Neural progenitor cell (in vitro differentiated cells): ENCODE measurements around the gene LTC4S.

ENCODE experiments used
- CTCF ChIP-seq: fragments of 200-600 bp; sonication (generic); IDR thresholded peaks from 2 replicates; pipeline ENCODE4 v1.5.1; 2017; ENCODE audit warnings: antibody characterized with exemption, mild to moderate bottlenecking
- EZH2 ChIP-seq: fragments of 200-600 bp; sonication (generic); IDR thresholded peaks from 2 replicates; pipeline ENCODE4 v1.6.1; 2017; ENCODE audit warnings: antibody characterized with exemption, mild to moderate bottlenecking, moderate library complexity

GRCh38 chr5:179822059-179822432 lies 28.3 kb downstream of the LTC4S start:
- TF ChIP-seq CTCF = no peak
- TF ChIP-seq EZH2 = no peak
